ENCODE measurements around the gene PRPF18. TPM values are rescaled to one million over a fixed set of nuclear protein-coding genes. Genes with fewer than 3 reads are reported as not detected.

The PRPF18 gene
- total and polyA plus RNA-seq, 10 donors, result 7.1 to 41.7 (median 24.5) TPM

GRCh38 chr10:13615650-13616300 is 29.0 kb downstream of the PRPF18 start:
- no peaks in the 10 kb centered on the region for H3K4me1 ChIP-seq
- DNase-seq, result no peak
- intact Hi-C loops (cut with DNase I; ENCODE audit: low total_unique reads), result no loop called here
- H3K9me3 ChIP-seq, result no peaks in the 10 kb centered on the region
- TF ChIP-seq, protein P1, sequence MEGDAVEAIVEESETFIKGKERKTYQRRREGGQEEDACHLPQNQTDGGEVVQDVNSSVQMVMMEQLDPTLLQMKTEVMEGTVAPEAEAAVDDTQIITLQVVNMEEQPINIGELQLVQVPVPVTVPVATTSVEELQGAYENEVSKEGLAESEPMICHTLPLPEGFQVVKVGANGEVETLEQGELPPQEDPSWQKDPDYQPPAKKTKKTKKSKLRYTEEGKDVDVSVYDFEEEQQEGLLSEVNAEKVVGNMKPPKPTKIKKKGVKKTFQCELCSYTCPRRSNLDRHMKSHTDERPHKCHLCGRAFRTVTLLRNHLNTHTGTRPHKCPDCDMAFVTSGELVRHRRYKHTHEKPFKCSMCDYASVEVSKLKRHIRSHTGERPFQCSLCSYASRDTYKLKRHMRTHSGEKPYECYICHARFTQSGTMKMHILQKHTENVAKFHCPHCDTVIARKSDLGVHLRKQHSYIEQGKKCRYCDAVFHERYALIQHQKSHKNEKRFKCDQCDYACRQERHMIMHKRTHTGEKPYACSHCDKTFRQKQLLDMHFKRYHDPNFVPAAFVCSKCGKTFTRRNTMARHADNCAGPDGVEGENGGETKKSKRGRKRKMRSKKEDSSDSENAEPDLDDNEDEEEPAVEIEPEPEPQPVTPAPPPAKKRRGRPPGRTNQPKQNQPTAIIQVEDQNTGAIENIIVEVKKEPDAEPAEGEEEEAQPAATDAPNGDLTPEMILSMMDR (IDR thresholded peaks at IDR 0.05 in 8 of 11, conservative IDR thresholded peaks at IDR 0.05 in 3 of 11), result no peak
- no peak for TF ChIP-seq POLR2AphosphoS5 (IDR thresholded peaks at IDR 0.05)
- no peak for TF ChIP-seq POLR2A (IDR thresholded peaks at IDR 0.05)
- 49 to 59% (median 53%) methylated on average over 7 of the region's 7 CpGs for WGBS, 5 donors
- H3K36me3 ChIP-seq, result peaks cover 0 to 100% (median 69%) of the 10 kb centered on the region in 6 donors
- H3K27ac ChIP-seq, result no peak overlapping the region
- H3K27me3 ChIP-seq (replicated peaks in 1 of 7), result no peaks in the 10 kb centered on the region
- no peak overlapping the region for H3K4me3 ChIP-seq

GRCh38 chr10:13617116-13617515 is 30.4 kb downstream of the PRPF18 start:
- TF ChIP-seq POLR2A (IDR thresholded peaks at IDR 0.05) (no peak), POLR2AphosphoS5 (IDR thresholded peaks at IDR 0.05) (no peak)
- TF ChIP-seq, protein P1 (IDR thresholded peaks at IDR 0.05 in 8 of 11, conservative IDR thresholded peaks at IDR 0.05 in 3 of 11), result no peak
- peaks cover 0 to 100% (median 64%) of the 10 kb centered on the region in 6 donors for H3K36me3 ChIP-seq
- no peak overlapping the region for H3K4me3 ChIP-seq
- DNase-seq, result no peak
- 75 to 89% (median 86%) methylated on average over 4 of the region's 4 CpGs for WGBS, 5 donors
- no peak overlapping the region for H3K27ac ChIP-seq
- H3K27me3 ChIP-seq (replicated peaks in 1 of 7), result no peaks in the 10 kb centered on the region
- H3K4me1 ChIP-seq, result no peaks in the 10 kb centered on the region
- no peaks in the 10 kb centered on the region for H3K9me3 ChIP-seq
- intact Hi-C loops (cut with DNase I; ENCODE audit: low total_unique reads), result no loop called here

- H3K36me3 ChIP-seq, result peaks cover 0 to 98% (median 35%) of the 10 kb centered on the region in 6 donors
- TF ChIP-seq POLR2AphosphoS5 (IDR thresholded peaks at IDR 0.05) (no peak), POLR2A (IDR thresholded peaks at IDR 0.05) (no peak)
- TF ChIP-seq, protein P1 (IDR thresholded peaks at IDR 0.05 in 8 of 11, conservative IDR thresholded peaks at IDR 0.05 in 3 of 11), result no peak
- 48 to 100% (median 98%) methylated on average over 2 of the region's 2 CpGs for WGBS, 5 donors
- no peaks in the 10 kb centered on the region for H3K4me1 ChIP-seq
- H3K4me3 ChIP-seq, result no peak overlapping the region
- intact Hi-C loops (cut with DNase I; ENCODE audit: low total_unique reads), result no loop called here
- no peaks in the 10 kb centered on the region for H3K9me3 ChIP-seq
- no peak overlapping the region for H3K27ac ChIP-seq
- no peak for DNase-seq
- H3K27me3 ChIP-seq (replicated peaks in 1 of 7), result no peaks in the 10 kb centered on the region
Measured at GRCh38 chr10:13621931-13622330, 35.2 kb downstream of the PRPF18 start.

- H3K4me3 ChIP-seq, result no peak overlapping the region
- H3K27ac ChIP-seq, result no peak overlapping the region
- WGBS, 5 donors, result 95 to 100% (median 97%) methylated on average over 1 of the region's 1 CpG
- intact Hi-C loops (cut with DNase I; ENCODE audit: low total_unique reads), result no loop called here
- peaks cover 0 to 93% (median 14%) of the 10 kb centered on the region in 6 donors for H3K36me3 ChIP-seq
- H3K27me3 ChIP-seq (replicated peaks in 1 of 7), result no peaks in the 10 kb centered on the region
- H3K4me1 ChIP-seq, result no peaks in the 10 kb centered on the region
- no peak for DNase-seq
- TF ChIP-seq, protein P1 (IDR thresholded peaks at IDR 0.05 in 8 of 11, conservative IDR thresholded peaks at IDR 0.05 in 3 of 11), result no peak
- TF ChIP-seq POLR2A (IDR thresholded peaks at IDR 0.05), result no peak
- TF ChIP-seq POLR2AphosphoS5 (IDR thresholded peaks at IDR 0.05), result no peak
- no peaks in the 10 kb centered on the region for H3K9me3 ChIP-seq
Measured at GRCh38 chr10:13624630-13625029, 37.9 kb downstream of the PRPF18 start.

All from spleen (tissue), 11 donors.